ENCODE results near the gene WDHD1. TPM values are rescaled to one million over a fixed set of nuclear protein-coding genes. Genes with fewer than 3 reads are reported as not detected.
"Not testable (repeated sequence)": the region's sequence is repeated elsewhere in the genome, so short reads cannot be mapped to it uniquely, and the experiment has no call there.

Gene WDHD1
- polyA plus RNA-seq, 1 donor: 6.2 TPM

DNA sequence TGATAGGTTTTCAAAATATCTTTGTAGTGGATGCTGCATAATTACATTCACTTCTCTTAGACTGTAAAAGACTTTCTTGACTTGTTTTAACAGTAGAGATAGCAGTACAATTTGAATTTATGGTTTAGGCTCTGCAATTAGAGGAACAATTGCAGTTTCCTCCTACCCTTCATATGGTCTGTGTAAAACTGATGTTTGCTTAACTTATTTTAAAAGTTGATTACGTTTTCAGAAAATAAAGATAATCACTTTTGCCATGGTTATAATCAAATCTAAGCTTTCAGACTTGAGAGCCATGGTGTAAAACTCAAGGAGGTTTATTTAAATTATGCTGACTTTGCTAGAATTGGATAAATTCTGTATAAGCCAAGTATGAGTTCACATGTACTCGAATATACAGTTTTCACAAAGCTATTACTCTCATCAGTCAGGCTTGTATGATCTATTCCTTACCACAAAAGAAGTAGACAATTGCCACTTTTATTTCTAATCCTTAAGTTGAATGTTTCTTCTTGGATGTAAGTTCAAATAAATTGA is 22.1 kb upstream of the WDHD1 start:
- DNase-seq (ENCODE audit: low read depth): no peak

DNA sequence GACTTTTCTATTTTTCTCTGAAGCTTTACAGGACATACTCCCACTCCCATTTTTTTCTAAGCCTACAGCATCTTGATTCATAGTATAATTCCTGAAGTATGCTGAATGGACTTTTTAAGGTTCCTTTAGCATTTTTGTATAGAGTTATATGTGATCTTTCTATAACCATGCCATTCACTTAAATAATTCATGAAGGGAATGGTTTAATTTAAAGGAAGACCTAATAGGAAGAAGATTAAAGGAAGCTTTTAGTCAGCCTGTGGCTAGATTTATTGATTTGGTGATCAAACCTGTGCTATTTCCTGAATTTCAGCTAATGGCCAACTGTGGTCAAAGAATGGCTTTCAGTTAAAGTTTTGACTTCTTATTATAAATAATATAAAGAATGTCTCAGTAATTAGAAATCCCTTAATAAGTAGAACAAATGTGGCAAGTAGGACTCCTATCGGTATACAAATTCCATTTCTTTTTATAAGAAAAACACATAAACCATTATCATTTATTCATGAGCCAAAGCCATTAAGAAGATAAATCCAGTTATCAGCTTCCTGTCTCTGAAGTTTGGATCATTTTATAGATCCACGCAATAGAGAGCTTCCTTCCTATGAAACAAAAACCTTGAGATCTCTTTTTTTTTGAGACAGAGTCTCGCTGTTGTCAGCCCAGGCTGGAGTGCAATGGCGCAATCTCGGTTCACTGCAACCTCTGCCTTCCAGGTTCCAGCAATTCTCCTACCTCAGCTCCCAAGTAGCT is 20.6 kb upstream of the WDHD1 start:
- DNase-seq (ENCODE audit: low read depth): no peak

DNA sequence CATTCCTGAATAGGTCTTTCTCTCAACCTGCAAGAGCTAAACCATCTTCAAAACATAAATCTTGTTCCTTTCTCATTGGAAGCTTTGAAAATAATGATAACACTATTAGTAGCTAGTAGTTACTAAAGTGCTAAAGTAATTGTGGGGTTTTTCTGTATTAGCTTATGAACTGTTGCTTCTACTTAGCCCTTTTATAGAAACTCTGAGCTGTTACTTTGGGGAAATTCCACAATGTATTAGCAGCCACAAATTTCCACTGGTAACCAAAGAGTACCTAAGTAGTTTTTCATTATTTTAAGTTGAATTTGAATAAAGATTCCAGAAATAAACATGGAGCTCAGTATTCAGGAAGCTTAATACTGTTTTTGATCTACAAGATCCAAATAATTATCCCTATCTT is 18.2 kb upstream of the WDHD1 start:
- no peak for DNase-seq (ENCODE audit: low read depth)

DNA sequence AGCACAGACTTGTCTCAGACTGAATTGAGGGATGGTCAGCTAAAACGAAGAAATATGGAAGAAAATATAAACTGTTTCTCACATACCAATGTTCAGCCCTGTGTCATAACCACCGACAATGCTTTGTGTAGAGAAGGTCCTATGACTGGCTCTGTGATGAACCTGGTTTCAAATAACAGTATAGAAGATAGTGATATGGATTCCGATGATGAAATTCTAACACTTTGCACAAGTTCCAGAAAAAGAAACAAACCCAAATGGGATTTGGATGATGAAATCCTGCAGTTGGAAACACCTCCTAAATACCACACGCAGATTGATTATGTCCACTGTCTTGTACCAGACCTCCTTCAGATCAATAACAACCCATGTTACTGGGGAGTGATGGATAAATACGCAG is 16.6 kb upstream of the WDHD1 start:
- DNase-seq (ENCODE audit: low read depth): no peak

DNA sequence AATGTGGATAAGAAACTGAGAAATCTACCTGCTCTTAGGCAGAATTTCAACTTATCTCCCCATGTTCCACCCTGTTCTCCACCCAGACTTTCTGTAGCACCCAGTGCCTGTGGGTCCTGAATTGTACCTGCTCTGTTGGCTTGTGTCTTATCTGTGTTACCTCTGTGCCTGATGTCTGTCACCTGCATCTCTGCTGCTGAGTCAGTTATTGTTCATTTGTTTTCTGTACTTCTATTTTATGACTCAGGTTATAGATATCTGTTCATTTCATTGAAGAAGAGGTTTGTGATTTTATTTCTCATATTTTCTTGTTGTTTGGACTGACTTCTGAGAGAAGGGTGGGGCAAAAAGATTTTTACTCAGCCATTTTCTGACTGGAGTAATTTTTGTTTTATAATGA is 11.8 kb upstream of the WDHD1 start:
- DNase-seq (ENCODE audit: low read depth): no peak

DNA sequence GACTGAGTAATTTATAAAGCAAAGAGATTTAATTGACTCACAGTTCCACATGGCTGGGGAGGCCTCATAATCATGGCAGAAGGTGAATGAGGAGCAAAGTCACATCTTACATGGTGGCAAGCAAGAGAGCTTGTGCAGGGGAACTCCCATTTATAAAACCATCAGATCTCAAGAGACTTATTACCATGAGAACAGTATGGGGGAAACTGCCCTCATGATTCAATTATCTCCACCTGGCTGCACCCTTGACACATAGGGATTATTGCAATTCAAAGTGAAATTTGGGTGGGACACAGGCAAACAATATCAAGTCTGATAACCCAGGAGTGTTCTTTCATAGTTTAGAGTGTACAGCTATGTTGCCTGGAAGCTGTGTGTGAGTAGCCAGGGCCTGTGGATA is 11.1 kb upstream of the WDHD1 start:
- not testable (repeated sequence) for DNase-seq (ENCODE audit: low read depth)

DNA sequence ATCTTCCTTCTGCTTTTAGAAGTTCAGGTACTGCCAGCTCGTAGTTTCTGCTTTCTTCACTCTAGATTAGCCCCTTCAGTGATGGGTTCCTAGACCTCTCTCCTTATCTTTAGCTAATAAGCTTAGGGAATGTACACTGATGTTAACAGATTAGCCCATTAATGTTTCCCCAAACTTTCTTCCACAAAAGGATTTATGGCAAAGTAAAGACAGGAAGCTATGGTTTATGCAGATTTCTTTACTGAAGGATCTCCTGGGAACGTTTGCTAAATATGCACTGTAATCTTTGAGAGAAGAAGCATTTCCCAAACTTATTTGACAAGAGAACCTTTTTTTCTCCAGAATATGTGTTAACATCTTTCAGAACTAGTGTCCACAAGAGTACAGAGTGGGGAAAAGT is 4.3 kb upstream of the WDHD1 start:
- no peak for DNase-seq (ENCODE audit: low read depth)

DNA sequence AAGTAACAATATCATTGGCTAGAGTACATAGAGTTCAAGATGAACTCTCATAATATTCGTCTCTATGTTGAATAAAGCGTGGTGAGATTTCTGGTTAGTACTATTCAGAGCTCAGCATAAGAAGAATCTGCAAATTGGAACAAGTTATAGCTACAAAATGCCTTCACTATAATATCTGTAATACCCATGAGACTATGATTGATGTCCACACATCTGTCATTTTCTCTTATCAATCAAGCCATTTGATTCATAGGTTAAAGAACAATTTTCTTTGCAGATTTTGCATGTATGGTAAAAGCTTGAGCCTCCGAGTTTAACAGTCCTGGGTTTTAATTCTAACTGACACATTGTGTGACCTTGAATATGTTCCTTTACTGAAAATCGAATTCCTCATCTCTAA is 1.6 kb upstream of the WDHD1 start:
- no peak for DNase-seq (ENCODE audit: low read depth)

DNA sequence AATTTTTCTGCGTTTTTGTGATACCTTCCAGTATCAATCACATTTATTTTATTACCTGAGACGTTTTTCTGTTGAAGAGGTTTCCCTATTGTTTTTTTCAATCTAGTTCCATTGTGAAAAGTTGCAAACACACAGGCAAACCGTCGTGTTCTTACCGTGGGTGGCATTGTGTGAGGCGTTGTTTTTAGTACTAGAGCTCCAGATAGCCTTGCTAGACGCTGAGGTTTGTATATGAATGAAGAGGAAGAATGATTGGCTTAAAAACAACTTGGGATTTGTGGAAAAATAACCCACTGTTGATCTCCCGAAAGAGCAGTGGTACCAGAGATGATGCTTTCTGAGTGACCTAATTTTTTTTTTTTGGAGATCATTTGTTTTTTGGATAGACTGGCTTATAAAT is 1.2 kb upstream of the WDHD1 start:
- no peak for DNase-seq (ENCODE audit: low read depth)

DNA sequence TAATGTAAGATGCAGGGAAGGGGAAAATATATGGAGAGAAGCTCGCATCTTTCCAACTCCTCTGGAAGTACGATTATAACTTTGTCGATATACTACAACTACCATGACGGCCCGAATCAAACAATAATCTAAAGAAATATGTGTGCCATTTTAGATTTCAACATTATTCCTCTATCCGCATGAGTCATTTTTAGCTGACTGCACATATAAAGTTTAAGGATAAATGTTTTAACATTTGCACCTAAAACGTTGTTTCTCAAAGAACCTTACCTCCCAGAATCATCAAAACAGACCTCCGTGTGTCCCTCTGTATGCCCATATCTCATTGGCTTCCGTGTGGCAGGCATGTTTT is 482 bp downstream of the WDHD1 start:
- no peak for DNase-seq (ENCODE audit: low read depth)

DNA sequence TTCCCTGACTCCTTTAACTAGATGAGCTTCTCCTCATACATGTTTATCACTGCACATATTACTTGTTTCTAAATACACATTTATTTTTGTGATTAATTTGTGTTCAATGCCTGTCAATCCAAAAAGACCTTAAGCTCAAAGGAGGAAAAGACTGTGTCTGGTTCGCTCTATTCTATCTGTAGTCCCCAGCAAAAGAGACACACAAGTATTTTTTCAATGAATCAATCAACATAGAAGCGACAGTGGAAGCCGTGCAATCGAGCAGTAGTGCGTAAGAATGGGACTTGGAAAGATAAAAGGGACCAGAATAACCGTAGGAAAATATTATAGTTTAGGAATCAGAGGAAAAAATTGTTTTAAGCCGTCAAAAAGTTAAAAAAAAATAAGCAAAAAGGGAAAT is 951 bp downstream of the WDHD1 start:
- no peak for DNase-seq (ENCODE audit: low read depth)

DNA sequence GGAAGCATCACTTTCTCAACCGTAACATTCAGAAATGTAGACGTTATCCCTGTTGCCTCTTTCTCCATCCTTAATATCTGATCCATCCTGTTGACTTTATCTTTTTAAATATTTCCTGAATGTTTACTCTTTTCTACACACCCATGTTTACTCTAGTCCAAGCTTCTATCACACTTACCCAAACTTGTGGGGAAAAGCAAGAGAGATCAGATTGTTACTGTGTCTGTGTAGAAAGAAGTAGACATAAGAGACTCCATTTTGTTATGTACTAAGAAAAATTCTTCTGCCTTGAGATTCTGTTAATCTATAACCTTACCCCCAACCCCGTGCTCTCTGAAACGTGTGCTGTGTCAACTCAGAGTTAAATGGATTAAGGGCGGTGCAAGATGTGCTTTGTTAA is 2.5 kb downstream of the WDHD1 start:
- DNase-seq (ENCODE audit: low read depth): not testable (repeated sequence)

DNA sequence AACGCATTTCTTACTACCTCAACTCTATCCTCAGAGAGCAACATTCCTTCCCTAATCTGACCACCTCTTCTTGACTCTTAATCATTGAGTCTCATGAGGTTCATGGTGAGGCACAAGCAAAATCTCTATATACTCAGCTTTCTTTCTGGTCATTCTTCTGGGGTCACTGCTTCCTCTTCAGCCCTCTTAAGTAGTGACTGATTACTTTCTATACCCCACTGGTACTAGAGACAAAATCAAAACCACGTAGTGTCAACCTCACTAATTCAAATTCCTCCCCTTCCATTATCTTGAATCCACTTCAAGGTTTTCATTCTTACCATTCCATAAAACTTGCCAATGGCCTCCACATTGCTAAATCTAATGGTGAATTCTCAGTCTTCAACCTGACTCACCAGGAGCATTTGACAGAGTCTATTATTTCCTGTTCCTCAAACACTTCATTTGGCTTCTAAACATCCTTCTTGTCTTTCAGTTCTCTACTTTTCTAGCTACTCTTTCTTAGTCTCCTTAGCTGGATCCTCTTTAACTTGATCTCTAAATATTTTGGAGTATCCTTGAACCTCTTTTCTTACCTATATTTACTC is 6.8 kb downstream of the WDHD1 start:
- DNase-seq (ENCODE audit: low read depth): no peak

DNA sequence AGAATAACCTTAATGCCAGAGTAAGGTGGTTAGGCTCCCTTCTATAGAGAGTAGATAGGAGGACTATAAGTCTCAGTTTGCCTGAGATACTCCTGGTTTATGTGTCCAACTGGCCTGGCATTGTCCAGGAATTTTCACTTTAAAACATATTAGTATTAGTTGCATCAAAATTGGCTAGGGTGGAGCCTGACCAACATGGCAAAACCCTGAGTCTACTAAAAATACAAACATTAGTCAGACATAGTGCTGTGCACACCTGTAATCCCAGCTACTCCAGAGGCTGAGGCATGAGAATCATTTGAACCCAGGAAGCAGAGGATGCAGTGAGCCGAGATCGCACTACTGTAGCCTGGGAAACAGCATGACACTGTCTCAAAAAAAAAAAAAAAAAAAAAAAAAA is 11.9 kb downstream of the WDHD1 start:
- DNase-seq (ENCODE audit: low read depth): no peak

DNA sequence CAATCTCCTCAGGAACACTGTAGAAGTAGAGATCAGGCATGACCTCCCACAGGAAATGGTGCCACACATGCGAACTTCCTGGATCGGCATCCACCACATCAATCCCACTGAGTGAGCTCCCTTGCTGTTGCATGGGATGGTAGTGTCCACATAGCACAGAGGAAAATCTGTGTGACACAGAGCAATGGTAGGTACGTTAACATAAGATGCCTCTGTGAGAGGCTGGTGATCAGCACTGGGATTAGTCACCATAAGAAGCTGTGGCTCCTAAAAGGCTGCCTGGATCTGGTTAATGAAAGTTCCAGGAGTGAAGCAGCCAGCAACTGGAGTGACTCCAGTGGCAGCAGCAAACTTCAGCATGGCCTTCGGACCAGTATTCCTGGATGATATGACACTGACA is 21.8 kb downstream of the WDHD1 start:
- DNase-seq (ENCODE audit: low read depth): no peak

DNA sequence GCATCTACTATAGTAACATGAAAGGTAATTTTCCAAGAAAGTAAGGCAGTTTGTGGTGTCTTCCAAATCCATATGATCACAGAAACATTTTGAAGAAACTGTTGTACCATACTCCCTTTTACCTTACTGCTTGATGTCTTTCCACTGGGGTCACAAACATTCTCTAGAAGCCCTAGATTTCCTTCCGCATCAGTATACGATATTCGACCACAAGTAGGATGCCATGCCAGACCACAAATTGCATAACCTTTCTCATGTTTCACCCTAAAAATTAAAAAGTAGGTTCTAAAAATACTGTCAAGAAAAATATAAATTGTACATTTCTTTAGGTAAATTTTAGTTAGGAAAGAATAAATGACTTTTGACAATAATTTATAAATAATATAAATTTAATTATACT is 26.5 kb downstream of the WDHD1 start:
- no peak for DNase-seq (ENCODE audit: low read depth)

DNA sequence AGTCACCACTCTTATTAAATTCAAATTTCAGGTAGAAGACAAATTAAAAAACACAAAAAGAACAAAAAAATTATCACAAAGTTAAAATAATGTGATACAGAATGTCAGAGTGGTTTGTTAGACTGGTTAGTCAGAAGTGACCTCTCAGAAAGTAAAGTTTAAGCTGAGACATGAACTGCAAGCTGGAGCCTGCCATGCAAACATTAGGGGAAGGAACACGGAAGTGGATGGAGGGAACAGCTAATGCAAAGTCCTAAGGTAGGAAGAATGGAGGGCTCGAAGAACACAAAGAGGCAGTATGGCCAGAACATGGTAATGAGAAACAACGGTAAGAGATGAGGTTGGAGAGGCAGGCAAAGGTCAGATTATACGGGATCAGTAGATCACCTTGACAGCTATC is 41.7 kb downstream of the WDHD1 start:
- DNase-seq (ENCODE audit: low read depth): no peak

DNA sequence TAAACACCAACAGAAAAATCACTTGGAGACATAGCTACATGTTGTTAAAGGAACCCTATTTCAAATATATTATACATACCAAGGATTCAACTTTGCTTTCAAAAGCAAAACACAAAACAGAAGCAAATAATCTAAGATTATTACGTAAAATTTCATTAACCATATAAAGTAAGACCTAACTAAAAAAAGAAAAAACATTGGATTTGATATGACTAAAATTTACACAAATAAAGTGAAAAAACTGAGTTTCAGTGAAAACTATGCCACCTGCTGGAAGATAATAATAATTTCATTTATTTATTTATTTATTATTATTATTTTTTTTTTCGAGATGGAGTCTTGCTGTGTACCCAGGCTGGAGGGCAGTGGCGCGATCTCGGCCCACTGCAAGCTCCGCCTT is 45.2 kb downstream of the WDHD1 start:
- no peak for DNase-seq (ENCODE audit: low read depth)

DNA sequence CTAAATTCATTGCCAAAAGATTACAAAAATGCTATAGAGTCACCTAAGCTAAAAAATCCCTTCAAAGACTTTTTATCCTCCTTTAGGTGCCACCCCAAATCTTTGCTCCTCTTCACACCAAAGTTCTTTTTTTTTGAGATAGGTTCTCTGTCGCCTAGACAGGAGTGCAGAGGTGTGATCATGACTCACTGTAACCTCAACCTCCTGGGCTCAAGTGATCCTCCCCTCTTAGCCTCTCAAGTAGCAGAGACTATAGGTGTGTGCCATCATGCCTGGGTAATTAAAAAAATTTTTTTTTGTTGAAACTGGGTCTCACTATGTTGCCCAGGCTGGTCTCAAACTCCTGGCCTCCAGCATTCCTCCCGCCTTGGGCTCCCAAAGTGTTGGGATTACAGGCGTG is 47.9 kb downstream of the WDHD1 start:
- no peak for DNase-seq (ENCODE audit: low read depth)

DNA sequence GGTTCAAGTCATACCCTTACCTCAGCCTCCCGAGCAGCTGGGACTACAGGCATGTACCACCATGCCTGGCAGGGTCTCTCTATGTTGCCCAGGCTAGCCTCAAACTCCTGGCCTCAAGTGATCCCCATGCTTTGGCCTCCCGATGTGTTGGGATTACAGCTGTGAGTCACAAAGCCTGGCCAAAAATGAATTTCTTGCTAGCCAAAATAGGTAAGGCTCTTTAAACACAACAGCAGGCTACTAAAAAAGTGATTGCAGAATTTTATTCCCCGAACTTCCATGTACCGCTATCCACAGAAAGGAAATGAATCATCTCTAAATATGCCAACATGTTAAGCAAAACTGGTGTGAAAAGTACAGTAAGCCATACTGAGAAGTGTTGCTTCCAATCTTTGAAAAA is 50.6 kb downstream of the WDHD1 start:
- DNase-seq (ENCODE audit: low read depth): no peak

DNA sequence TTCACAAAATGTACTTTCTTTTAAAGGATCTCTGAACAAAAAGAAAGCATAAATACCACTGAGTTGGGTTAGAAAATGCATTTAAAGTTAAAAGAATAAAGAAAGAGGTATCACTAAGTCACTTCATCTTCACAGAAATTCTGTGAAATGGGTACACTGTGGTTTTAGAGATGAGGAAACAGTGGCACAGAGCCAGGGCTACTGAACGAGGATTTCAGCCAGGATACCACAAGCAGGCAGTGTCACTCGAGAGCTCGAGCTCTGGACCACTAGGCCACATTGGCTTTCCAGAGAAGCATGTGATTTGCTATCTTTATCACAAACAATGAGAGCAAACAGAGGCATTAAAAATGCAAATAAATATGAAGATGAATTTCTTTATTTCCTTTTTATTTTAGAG is 51.0 kb downstream of the WDHD1 start:
- DNase-seq (ENCODE audit: low read depth): no peak

DNA sequence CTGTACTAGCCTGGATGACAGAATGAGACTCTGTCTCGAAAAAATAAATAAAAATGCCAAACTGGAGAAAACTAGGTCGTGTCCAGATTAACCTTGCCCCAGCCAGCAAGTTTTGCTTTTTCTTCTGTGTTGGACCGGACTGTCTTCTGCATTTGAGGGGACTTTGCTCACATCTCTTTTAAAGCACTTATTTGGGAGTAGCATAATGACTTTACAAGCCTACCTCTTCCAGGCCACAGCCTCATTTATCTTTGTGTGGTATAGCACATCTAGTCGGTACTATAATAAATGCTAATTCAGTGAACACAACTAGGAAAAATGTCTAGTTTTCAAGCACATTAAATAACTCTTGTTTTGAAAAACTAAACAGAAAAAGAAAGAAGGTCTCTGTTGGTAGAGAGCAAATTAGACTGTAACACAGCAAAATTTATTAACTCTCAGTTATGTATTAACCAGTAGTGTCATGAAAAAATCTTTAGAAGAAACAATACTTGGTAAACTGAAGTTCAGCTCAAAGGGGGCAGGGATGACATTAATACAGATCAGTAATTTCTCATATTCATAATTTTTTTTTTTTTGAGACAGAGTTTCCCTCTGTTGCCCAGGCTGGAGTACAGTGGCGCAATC is 52.0 kb downstream of the WDHD1 start:
- DNase-seq (ENCODE audit: low read depth): no peak

DNA sequence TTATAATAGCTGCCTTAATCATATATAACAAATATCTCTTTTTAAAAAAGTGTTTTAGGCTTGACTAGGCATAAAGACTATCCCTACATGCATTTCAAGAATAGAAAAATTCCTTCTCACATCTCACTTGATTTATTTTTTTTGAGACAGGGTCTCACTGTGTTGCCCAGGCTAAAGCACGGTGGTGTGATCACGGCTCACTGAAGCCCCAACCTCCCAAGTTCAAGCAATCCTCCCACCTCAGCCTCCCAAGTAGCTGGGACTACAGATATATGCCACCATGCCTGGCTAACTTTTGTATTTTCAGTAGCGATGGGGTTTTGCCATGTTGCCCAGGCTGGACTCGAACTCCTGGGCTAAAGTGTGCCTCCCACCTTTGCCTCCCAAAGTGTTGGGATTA is 59.4 kb downstream of the WDHD1 start:
- no peak for DNase-seq (ENCODE audit: low read depth)
